SK-N-SH treated with all-trans-retinoic acid at 6 μM for 48 hours (cell line): ENCODE data around the gene POLR3H.

ENCODE experiments used
- ARNTL ChIP-seq: fragments of 450-650 bp; formaldehyde crosslinking; IDR thresholded peaks from 2 replicates; pipeline ENCODE4 v1.5.0; 2020; ENCODE audit warnings: low read depth, mild to moderate bottlenecking, moderate library complexity, borderline replicate concordance
- ISL1 ChIP-seq: fragments of 250-450 bp; sonication (Bioruptor Pico); IDR thresholded peaks from 2 replicates; pipeline ENCODE4 v2.1.2; 2022; ENCODE audit warnings: mild to moderate bottlenecking, moderate library complexity
- PATZ1 ChIP-seq: fragments of 250-450 bp; sonication (Bioruptor Pico); IDR thresholded peaks from 2 replicates; pipeline ENCODE4 v1.8.0; 2020; ENCODE audit warnings: mild to moderate bottlenecking, moderate library complexity, borderline replicate concordance
- TSHZ2 ChIP-seq: fragments of 250-450 bp; sonication (Bioruptor Pico); IDR thresholded peaks from 2 replicates; pipeline ENCODE4 v1.5.0; 2020; ENCODE audit warnings: mild to moderate bottlenecking, moderate library complexity

GRCh38 chr22:41507330-41508063, 36.8 kb downstream of the POLR3H start:
- TF ChIP-seq ARNTL (no peak), TSHZ2 (CRISPR knock-in tag) (no peak), ISL1 (CRISPR knock-in tag) (no peak), PATZ1 (no peak)
